Calu3 (cell line): ENCODE measurements around the gene TNNI3K. TPM values are rescaled to one million over a fixed set of nuclear protein-coding genes. Genes with fewer than 3 reads are reported as not detected.

Experiments used
- BruUV-seq: library from RNA; stranded (reverse); fragments of 400-500 nt; replicated peaks from 2 replicates; lab custom pipeline; 2021; lab: Mats Ljungman, UMichigan
- CTCF ChIA-PET: fragments of 300-600 bp; sonication (Branson Sonifier 250); formaldehyde crosslinking; loops from one replicate; lab custom pipeline; 2022; ENCODE audit warnings: antibody characterized with exemption; lab: Charles Lee
- DNase-seq: peaks from one replicate; pipeline ENCODE4 v3.0.0; 2022
- H3K27ac Mint-ChIP-seq: one replicate; pipeline ENCODE4 v1.8.0; 2022; ENCODE audit warnings: mixed read lengths; ENCODE audit not compliant: unreplicated experiment
- H3K27me3 Mint-ChIP-seq: one replicate; pipeline ENCODE4 v1.8.0; 2022; ENCODE audit warnings: mixed read lengths; ENCODE audit not compliant: unreplicated experiment
- H3K36me3 Mint-ChIP-seq: one replicate; pipeline ENCODE4 v1.8.0; 2022; ENCODE audit warnings: mild to moderate bottlenecking, moderate library complexity, mixed read lengths; ENCODE audit not compliant: insufficient read depth, unreplicated experiment
- H3K4me1 Mint-ChIP-seq: one replicate; pipeline ENCODE4 v1.8.0; 2022; ENCODE audit warnings: mild to moderate bottlenecking, low read depth, mixed read lengths; ENCODE audit not compliant: unreplicated experiment
- H3K4me3 Mint-ChIP-seq: one replicate; pipeline ENCODE4 v1.8.0; 2022; ENCODE audit warnings: mild to moderate bottlenecking, low read depth, moderate library complexity, mixed read lengths; ENCODE audit not compliant: unreplicated experiment
- H3K9me3 Mint-ChIP-seq: one replicate; pipeline ENCODE4 v1.8.0; 2022; ENCODE audit warnings: low read depth, mixed read lengths; ENCODE audit not compliant: unreplicated experiment
- intact Hi-C: fragments of 100-400 bp; cut with micrococcal nuclease; formaldehyde crosslinking; loops from one replicate; pipeline ENCODE4 v1.10.0; 2022; ENCODE audit not compliant: unreplicated experiment
- total RNA-seq: library from RNA; stranded (reverse); gene quantifications from 2 replicates; pipeline ENCODE4 v1.2.3, GENCODE V29; 2022
- TF ChIP-seq, protein P1 (sequence below): fragments of 200-600 bp; IDR thresholded peaks from one replicate; pipeline ENCODE4 v1.8.0; 2022; ENCODE audit warnings: antibody characterized with exemption; ENCODE audit not compliant: unreplicated experiment

The TNNI3K gene
- total RNA-seq, 1 experiment from 2014 or later: not detected

DNA sequence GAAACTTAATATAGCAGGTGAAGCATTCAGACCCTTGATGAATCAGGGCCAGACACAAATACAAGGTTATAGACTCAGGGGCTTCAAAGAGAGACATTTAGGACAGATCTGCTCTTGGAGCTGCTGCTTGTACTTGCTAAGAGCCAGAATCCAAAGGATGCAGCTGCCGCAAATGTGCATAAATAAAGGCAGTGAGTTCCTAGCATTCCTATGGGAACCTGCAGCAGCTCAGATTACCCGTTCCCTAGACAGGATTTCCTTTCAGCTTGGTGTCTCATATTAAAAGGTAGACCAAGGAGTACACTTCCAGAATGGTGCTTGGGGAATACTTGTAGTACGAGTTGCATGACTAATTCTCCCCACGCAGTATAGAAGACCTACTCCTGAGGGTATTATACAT lies 287.0 kb downstream of the TNNI3K start:
- Mint-ChIP-seq H3K27me3 (peaks cover 2% of the 10 kb centered on the region), H3K4me3 (no peak overlapping the region), H3K4me1 (no peaks in the 10 kb centered on the region), H3K27ac (no peak overlapping the region), H3K36me3 (no peaks in the 10 kb centered on the region), H3K9me3 (no peaks in the 10 kb centered on the region)
- TF ChIP-seq, protein P1, sequence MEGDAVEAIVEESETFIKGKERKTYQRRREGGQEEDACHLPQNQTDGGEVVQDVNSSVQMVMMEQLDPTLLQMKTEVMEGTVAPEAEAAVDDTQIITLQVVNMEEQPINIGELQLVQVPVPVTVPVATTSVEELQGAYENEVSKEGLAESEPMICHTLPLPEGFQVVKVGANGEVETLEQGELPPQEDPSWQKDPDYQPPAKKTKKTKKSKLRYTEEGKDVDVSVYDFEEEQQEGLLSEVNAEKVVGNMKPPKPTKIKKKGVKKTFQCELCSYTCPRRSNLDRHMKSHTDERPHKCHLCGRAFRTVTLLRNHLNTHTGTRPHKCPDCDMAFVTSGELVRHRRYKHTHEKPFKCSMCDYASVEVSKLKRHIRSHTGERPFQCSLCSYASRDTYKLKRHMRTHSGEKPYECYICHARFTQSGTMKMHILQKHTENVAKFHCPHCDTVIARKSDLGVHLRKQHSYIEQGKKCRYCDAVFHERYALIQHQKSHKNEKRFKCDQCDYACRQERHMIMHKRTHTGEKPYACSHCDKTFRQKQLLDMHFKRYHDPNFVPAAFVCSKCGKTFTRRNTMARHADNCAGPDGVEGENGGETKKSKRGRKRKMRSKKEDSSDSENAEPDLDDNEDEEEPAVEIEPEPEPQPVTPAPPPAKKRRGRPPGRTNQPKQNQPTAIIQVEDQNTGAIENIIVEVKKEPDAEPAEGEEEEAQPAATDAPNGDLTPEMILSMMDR: no peak
- no peak for DNase-seq
- intact Hi-C loops: no loop called here
- BruUV-seq: no TSS peak
- CTCF ChIA-PET: interaction anchor here (1.0 kb wide), 1 partner anchor 18 kb away, joined by 3 read pairs; no protein-coding TSS in a partner anchor

DNA sequence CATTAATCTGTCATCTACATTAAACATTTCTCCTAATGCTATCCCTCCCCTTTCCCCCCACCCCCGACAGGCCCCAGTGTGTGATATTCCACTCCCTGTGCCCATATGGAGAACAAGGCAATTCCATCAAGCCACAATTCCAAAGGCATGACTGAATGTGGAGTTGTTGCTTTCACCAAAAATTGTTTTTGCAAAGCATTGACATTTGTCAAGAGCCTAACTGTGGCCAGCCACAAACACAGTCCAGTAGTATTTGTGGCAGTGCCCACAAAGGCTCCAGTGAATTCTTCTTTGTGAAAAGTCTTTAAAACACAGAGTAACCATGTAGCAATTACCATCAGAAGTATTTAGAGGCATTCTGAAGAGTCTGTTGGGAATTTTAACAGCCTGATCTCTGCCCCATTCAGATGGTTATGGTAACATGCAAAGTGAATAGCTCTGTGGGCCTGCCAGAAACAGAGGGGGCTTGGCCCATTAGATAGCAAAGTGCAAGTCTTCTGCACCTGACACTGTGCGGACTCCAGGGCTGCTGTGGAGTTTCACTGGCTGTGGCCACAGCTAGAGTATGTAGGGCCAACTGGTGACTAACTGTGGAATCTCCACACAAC lies 288.8 kb downstream of the TNNI3K start:
- no peaks in the 10 kb centered on the region for H3K36me3 Mint-ChIP-seq
- no peaks in the 10 kb centered on the region for H3K4me1 Mint-ChIP-seq
- H3K27me3 Mint-ChIP-seq: peaks cover 19% of the 10 kb centered on the region
- DNase-seq: no peak
- H3K4me3 Mint-ChIP-seq: no peak overlapping the region
- TF ChIP-seq, protein P1: no peak
- H3K9me3 Mint-ChIP-seq: no peaks in the 10 kb centered on the region
- intact Hi-C loops: no loop called here
- no peak overlapping the region for H3K27ac Mint-ChIP-seq
- BruUV-seq: no TSS peak
- CTCF ChIA-PET: no interaction called here

DNA sequence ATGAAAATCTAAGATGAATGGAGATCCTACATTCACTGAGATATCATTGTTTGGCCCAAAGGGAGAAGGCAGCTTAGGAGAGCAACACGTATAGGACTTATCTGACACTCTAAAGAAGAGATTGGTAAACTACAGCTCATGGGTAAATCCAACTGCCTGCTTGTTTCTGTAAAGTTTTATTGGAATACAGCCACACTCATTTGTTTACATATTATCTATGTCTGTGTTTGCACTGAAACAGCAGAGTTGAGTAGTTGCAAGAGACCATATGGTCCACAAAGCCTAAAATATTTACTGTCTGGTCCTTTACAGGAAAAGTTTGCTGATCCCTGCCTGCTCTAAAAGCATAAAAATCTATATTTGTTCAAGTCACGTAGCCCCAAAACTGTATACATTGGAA lies 291.5 kb downstream of the TNNI3K start:
- DNase-seq: no peak
- TF ChIP-seq, protein P1: no peak
- H3K4me1 Mint-ChIP-seq: no peaks in the 10 kb centered on the region
- CTCF ChIA-PET: no interaction called here
- no peak overlapping the region for H3K27ac Mint-ChIP-seq
- no peaks in the 10 kb centered on the region for H3K9me3 Mint-ChIP-seq
- BruUV-seq: no TSS peak
- intact Hi-C loops: no loop called here
- H3K27me3 Mint-ChIP-seq: peaks cover 19% of the 10 kb centered on the region
- H3K4me3 Mint-ChIP-seq: no peak overlapping the region
- no peaks in the 10 kb centered on the region for H3K36me3 Mint-ChIP-seq

DNA sequence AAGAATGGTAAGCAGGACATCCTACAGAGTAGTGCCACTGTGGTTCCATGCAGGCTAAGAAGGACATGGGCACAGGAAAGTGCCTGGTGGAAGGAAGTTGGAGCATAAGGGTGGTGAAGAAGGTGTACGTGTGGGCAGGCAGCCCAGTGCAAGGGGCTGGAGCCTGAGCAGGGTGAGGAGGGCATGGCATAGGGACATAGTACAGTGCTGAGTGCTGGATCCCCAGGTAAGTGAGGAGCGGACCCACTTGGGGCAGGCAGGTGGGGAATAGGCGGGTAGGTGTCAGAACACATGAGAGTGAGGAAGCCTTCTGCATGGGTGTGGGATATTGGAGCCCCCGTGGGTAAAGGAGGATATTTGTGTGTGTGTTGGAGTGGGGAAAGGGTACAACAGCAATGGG lies 292.9 kb downstream of the TNNI3K start:
- Mint-ChIP-seq H3K36me3 (no peaks in the 10 kb centered on the region), H3K27me3 (peaks cover 19% of the 10 kb centered on the region), H3K4me3 (no peak overlapping the region), H3K4me1 (no peaks in the 10 kb centered on the region), H3K9me3 (no peaks in the 10 kb centered on the region), H3K27ac (no peak overlapping the region)
- intact Hi-C loops: no loop called here
- TF ChIP-seq, protein P1: no peak
- DNase-seq: no peak
- no TSS peak for BruUV-seq
- CTCF ChIA-PET: no interaction called here
